Stimulated activated CD4-positive, alpha-beta T cell treated with anti-CD3 and anti-CD28 coated beads, Interleukin-15, amount 100 ng/mL, for 1 hour (primary cell): ENCODE measurements around the gene BARX1.

Experiments used
- DNase-seq, 2 donors: peaks; one replicate each; pipeline ENCODE4 v3.0.0-alpha.2; 2020; ENCODE audit warnings: low read depth in 1 of 2, low spot score in 1 of 2

BARX1 gene

GRCh38 chr9:93902780-93903655 lies 52.1 kb downstream of the BARX1 start:
- no peak for DNase-seq

DNA sequence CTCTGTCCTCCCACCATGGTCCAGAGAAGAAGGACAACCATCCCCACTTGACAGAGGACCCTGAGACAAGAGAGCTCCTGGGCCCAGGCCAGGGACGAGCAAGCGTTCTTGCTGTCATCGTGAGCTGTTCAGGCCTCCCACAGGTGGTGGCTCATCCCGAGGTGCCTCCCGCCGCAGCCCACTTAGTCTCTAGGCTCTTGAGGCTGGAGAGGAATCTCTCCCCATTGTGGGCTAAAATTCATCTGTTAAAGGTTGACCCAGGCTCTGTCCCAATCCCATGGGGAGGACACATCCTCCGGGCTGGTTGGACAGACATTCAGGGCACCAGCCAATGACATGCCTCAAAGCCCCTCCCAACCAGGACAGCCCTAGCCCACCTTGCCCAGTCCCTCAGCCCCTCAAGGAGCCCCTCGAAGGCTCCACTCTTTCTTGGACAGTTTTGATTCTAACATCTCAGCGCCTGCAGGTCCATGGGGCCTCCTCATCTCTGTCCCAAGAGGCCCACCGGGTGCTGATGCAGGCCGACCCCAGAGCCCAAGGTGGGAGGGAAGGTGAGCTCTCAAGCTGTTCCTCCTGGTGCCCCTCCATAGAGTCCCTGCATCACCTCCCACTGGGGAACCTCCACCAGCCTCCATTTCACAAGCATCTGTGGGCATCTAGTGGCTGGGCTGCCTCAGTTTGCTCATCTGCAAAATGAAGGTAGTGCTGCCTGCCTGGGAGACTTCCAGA lies 52.9 kb downstream of the BARX1 start:
- DNase-seq, result no peak
